GM12878 (cell line): ENCODE measurements around the gene ZNF281. TPM values are rescaled to one million over a fixed set of nuclear protein-coding genes. Genes with fewer than 3 reads are reported as not detected.
A peak's percentile ranks its signal among the peaks of the same experiment; 100 is the strongest.

Experiments used
- ATAC-seq: fragments of 200-7000 bp; cut with Tn5 transposase; 3 replicates; pipeline ENCODE4 v1.9.1; 2020; ENCODE audit warnings: mild to moderate bottlenecking, moderate library complexity
- BruUV-seq: library from RNA; stranded (reverse); fragments of 400-500 nt; replicated peaks from 2 replicates; lab custom pipeline; 2021; lab: Mats Ljungman, UMichigan
- CTCF ChIA-PET: fragments of 300-600 bp; sonication (Branson Sonifier 250); formaldehyde crosslinking; extraction: SDS; loops from one replicate; lab custom pipeline; 2021; ENCODE audit warnings: inconsistent platforms; lab: Yijun Ruan, JAX
- POLR2A ChIA-PET: fragments of 350-600 bp; formaldehyde crosslinking; extraction: SDS; loops from one replicate; lab custom pipeline; 2021; ENCODE audit warnings: inconsistent platforms; lab: Charles Lee
- RAD21 ChIA-PET: fragments of 300-600 bp; sonication (Branson Sonifier 250); formaldehyde crosslinking; loops from one replicate; lab custom pipeline; 2023; ENCODE audit warnings: antibody characterized with exemption; ENCODE audit not compliant: unreplicated experiment; lab: Charles Lee
- SMC1A ChIA-PET: fragments of 300-600 bp; sonication (Branson Sonifier 250); formaldehyde crosslinking; loops from one replicate; lab custom pipeline; 2023; ENCODE audit not compliant: unreplicated experiment, uncharacterized antibody; lab: Charles Lee
- DNase-seq: peaks from one replicate; pipeline ENCODE4 v3.0.0-alpha.2; 2011; ENCODE audit warnings: low read depth, low spot score
- FAIRE-seq: peaks from 3 replicates; lab custom pipeline; 2011; peaks lifted over from hg19 to GRCh38; lab: Jason Lieb, UNC
- H2AFZ ChIP-seq: 2 replicates; pipeline ENCODE4 v1.6.0; 2011; ENCODE audit warnings: low read depth, low read length, control low read depth; ENCODE audit not compliant: control insufficient read depth
- H3K27ac ChIP-seq: 2 replicates; pipeline ENCODE4 v1.5.1; 2011; ENCODE audit warnings: control low read depth; ENCODE audit not compliant: control insufficient read depth, insufficient read depth
- H3K27me3 ChIP-seq, 2 experiments: replicated peaks in 1 of 2; 2 replicates each; pipeline versions ENCODE4 v1.6.0 to v1.6.1; 2011; ENCODE audit warnings: low read length in 1 of 2; ENCODE audit not compliant: control insufficient read depth in 2 of 2, insufficient read depth in 2 of 2
- H3K36me3 ChIP-seq, 2 experiments: 2 replicates each; pipeline ENCODE4 v1.5.1; 2011; ENCODE audit warnings: low read length in 1 of 2; ENCODE audit not compliant: control insufficient read depth in 2 of 2, insufficient read depth in 2 of 2
- H3K4me1 ChIP-seq: 2 replicates; pipeline ENCODE4 v1.6.1; 2011; ENCODE audit warnings: mild to moderate bottlenecking, low read length, moderate library complexity, mixed read lengths; ENCODE audit not compliant: control insufficient read depth, insufficient read depth
- H3K4me2 ChIP-seq: 2 replicates; pipeline ENCODE4 v1.6.0; 2011; ENCODE audit warnings: control low read depth; ENCODE audit not compliant: control insufficient read depth, insufficient read depth
- H3K4me3 ChIP-seq: fragments of 200-600 bp; sonication (generic); 2 replicates; pipeline ENCODE4 v1.5.1; 2016
- H3K79me2 ChIP-seq: 2 replicates; pipeline ENCODE4 v1.6.0; 2011; ENCODE audit warnings: low read length; ENCODE audit not compliant: control insufficient read depth, insufficient read depth
- H3K9ac ChIP-seq: 2 replicates; pipeline ENCODE4 v1.8.0; 2011; ENCODE audit warnings: low read length, control low read depth, mixed read lengths; ENCODE audit not compliant: control insufficient read depth, insufficient read depth
- H3K9me3 ChIP-seq: replicated peaks from 3 replicates; pipeline ENCODE4 v1.5.1; 2011; ENCODE audit warnings: mild to moderate bottlenecking, low read length; ENCODE audit not compliant: control insufficient read depth, insufficient read depth
- H4K20me1 ChIP-seq: 2 replicates; pipeline ENCODE4 v1.6.0; 2011; ENCODE audit not compliant: control insufficient read depth, insufficient read depth
- CHD4 ChIP-seq: fragments of 200-600 bp; sonication (generic); IDR thresholded peaks from 2 replicates; pipeline ENCODE4 v1.6.1; 2016; ENCODE audit warnings: mild to moderate bottlenecking
- ETV6 ChIP-seq, 2 experiments: fragments of 450-650 bp in 1 of 2; IDR thresholded peaks in 1 of 2; conservative IDR thresholded peaks in 1 of 2; 2 replicates each; pipeline ENCODE4 v1.6.1; 2014; ENCODE audit warnings: antibody characterized with exemption in 1 of 2, borderline replicate concordance in 1 of 2, low read depth in 1 of 2, mild to moderate bottlenecking in 1 of 2, moderate library complexity in 1 of 2
- IKZF2 ChIP-seq, 2 experiments: fragments of 450-650 bp; IDR thresholded peaks; 2 replicates each; pipeline ENCODE4 v1.6.1; 2017; ENCODE audit warnings: mild to moderate bottlenecking in 2 of 2, moderate library complexity in 2 of 2
- RUNX3 ChIP-seq: IDR thresholded peaks from 2 replicates; pipeline ENCODE4 v1.6.1; 2012; ENCODE audit warnings: low read length, inconsistent platforms
- WGBS: methylation state at CpG from one replicate; pipeline ENCODE4 v1.1.6; 2016; ENCODE audit warnings: low lambda C conversion rate; ENCODE audit not compliant: insufficient replicate concordance, insufficient coverage; ENCODE audit errors: missing lambda C conversion rate; 5-methylcytosine and 5-hydroxymethylcytosine counted together
- in situ Hi-C: fragments of 300-500 bp; cut with MboI; formaldehyde crosslinking; loops from 9 replicates; pipeline ENCODE4 v1.14.3; 2018; ENCODE audit warnings: mixed read lengths
- intact Hi-C: fragments of 100-400 bp; cut with micrococcal nuclease; formaldehyde crosslinking; loops from one replicate; pipeline ENCODE4 v1.14.2; 2022; ENCODE audit not compliant: unreplicated experiment
- polyA plus RNA-seq, 11 experiments: library from polyadenylated mRNA; depleted of rRNA in 4 of 11; unstranded in 6 of 11; stranded (reverse) in 5 of 11; fragments of >200 nt; fragmentation: Nextera tagmentation in 4 of 11; fragmentation: Illumina TruSeq in 1 of 11; extraction: Ambion mirVana in 4 of 11; extraction: Trizol in 1 of 11; gene quantifications; 1 replicate in 1 of 11; 2 replicates in 10 of 11; pipeline versions ENCODE4 v1.2.1 to v1.2.3, GENCODE V29; 2011 to 2016; ENCODE audit warnings: inconsistent platforms in 2 of 11, missing spikeins in 2 of 11, low read depth in 1 of 11
- total RNA-seq, 4 experiments: library from RNA; depleted of rRNA in 3 of 4; stranded (reverse); fragments of >200 nt in 3 of 4; fragmentation: Illumina TruSeq in 1 of 4; extraction: Trizol in 1 of 4; gene quantifications; 2 replicates each; pipeline versions ENCODE4 v1.2.1 to v1.2.3, GENCODE V29; 2013 to 2021
- TF ChIP-seq, protein P1 (sequence below): fragments of 450-650 bp; IDR thresholded peaks from 2 replicates; pipeline ENCODE4 v1.6.1; 2017; ENCODE audit warnings: mild to moderate bottlenecking, moderate library complexity

Gene ZNF281
- total and polyA plus RNA-seq, 10 of the 15 experiments (the other 5 are each of a cell fraction or from before 2014, with no cell fraction given) = 8.3 to 21.8 (median 15.4) TPM

DNA sequence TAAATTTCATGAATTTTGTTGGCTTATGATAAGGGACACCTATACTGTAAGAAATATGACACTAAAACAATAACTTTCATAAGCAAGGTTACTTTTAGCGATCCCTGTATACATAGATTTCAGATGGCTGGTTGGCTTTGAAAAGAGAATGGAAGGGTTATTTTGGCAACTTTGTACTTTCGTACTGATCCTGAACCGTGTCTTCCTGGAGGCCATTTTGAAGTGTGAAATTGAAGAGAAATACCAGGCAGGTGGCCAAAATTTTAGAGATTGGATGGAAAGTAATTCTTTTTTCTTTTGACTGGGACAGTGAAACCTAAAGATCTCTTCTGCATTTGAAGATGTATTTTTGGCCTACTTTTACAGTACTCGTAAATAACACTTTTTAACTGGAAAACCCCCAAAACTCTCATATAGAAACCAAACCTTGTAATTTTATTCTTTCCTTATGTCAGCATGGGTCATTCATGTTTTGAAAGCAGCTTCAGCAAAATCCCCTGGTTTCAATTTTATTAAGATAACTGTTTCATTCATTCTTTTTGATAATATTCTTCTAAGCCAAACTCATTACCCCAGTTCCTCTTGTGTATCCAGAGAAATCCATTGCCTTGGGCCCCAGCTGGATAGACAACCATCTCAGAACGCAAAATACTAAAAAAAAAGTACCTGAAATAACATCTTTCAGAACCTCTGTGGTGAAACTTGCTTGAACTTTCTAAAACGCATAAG, 38.4 kb upstream of the ZNF281 start (continued):
- TF ChIP-seq, protein P1, sequence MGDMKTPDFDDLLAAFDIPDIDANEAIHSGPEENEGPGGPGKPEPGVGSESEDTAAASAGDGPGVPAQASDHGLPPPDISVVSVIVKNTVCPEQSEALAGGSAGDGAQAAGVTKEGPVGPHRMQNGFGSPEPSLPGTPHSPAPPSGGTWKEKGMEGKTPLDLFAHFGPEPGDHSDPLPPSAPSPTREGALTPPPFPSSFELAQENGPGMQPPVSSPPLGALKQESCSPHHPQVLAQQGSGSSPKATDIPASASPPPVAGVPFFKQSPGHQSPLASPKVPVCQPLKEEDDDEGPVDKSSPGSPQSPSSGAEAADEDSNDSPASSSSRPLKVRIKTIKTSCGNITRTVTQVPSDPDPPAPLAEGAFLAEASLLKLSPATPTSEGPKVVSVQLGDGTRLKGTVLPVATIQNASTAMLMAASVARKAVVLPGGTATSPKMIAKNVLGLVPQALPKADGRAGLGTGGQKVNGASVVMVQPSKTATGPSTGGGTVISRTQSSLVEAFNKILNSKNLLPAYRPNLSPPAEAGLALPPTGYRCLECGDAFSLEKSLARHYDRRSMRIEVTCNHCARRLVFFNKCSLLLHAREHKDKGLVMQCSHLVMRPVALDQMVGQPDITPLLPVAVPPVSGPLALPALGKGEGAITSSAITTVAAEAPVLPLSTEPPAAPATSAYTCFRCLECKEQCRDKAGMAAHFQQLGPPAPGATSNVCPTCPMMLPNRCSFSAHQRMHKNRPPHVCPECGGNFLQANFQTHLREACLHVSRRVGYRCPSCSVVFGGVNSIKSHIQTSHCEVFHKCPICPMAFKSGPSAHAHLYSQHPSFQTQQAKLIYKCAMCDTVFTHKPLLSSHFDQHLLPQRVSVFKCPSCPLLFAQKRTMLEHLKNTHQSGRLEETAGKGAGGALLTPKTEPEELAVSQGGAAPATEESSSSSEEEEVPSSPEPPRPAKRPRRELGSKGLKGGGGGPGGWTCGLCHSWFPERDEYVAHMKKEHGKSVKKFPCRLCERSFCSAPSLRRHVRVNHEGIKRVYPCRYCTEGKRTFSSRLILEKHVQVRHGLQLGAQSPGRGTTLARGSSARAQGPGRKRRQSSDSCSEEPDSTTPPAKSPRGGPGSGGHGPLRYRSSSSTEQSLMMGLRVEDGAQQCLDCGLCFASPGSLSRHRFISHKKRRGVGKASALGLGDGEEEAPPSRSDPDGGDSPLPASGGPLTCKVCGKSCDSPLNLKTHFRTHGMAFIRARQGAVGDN = no peak
- TF ChIP-seq IKZF2 (IDR thresholded peaks at IDR 0.05) (peak; percentile 93), ETV6 (conservative IDR thresholded peaks at IDR 0.05 in 1 of 2, IDR thresholded peaks at IDR 0.05 in 1 of 2; ENCODE audit: borderline replicate concordance in 1 of 2, low read depth in 1 of 2) (peak in 1 of 2 experiments; percentile 25; a peak in 1 of 4 replicates)

DNA sequence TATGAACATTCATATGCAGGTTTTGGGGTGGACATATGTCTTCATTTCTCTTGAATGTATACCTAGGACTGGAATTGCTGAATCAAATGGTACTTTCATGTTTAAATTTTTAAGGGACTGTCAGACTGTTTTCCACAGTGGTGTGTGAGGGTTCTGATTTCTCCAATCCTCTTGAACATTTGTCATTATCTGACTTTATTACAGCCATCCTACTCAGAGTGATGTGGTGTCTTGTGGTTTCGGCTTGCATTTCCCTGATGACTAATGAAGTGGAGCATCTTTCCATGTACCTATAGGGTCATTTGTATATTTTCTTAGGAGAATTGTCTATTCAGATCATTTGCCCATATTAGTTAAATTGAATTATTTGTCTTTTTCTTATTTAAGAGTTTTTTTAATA, 35.4 kb upstream of the ZNF281 start:
- RAD21 ChIA-PET = no interaction called here
- no peak for DNase-seq
- intact Hi-C loops = no loop called here

More for the DNA sequence above, 35.4 kb upstream of the ZNF281 start:
- no peak for TF ChIP-seq CHD4
- peak; percentile 40; the same call in 1 of the 2 replicates for TF ChIP-seq RUNX3
- WGBS = 36% methylated on average over 1 of the region's 1 CpG
- Histone ChIP-seq H3K27me3 (no peaks in the 10 kb centered on the region), H4K20me1 (no peaks in the 10 kb centered on the region), H3K4me3 (no peak overlapping the region), H2AFZ (no peak overlapping the region), H3K79me2 (no peaks in the 10 kb centered on the region), H3K9ac (no peak overlapping the region), H3K9me3 (peaks cover 4% of the 10 kb centered on the region), H3K36me3 (no peaks in the 10 kb centered on the region), H3K27ac (no peak overlapping the region), H3K4me1 (peaks cover 11% of the 10 kb centered on the region; the same call in 1 of the 2 replicates), H3K4me2 (no peak overlapping the region)
- FAIRE-seq = no peak
- CTCF ChIA-PET = no interaction called here
- SMC1A ChIA-PET = no interaction called here
- in situ Hi-C loops = no loop called here
- ATAC-seq = no peak
- POLR2A ChIA-PET = interaction anchor here (0.6 kb wide), 1 partner anchor 31 kb away, joined by 5 read pairs; no protein-coding TSS in a partner anchor
- BruUV-seq = no TSS peak
